Duodenal mucosa (tissue), 2 donors: ENCODE data around the gene BDH1.
"Not testable (repeated sequence)": the region's sequence is repeated elsewhere in the genome, so short reads cannot be mapped to it uniquely, and the experiment has no call there.

ENCODE experiments used
- H3K27ac ChIP-seq: one replicate; pipeline ENCODE4 v1.7.0; 2013; ENCODE audit warnings: low read depth, low read length
- H3K27me3 ChIP-seq, 2 donors: one replicate each; pipeline ENCODE4 v1.7.0; 2013; ENCODE audit warnings: low read length in 2 of 2, control low read depth in 1 of 2; ENCODE audit not compliant: insufficient read depth in 2 of 2, control insufficient read depth in 1 of 2
- H3K36me3 ChIP-seq, 2 donors: one replicate each; pipeline ENCODE4 v1.7.0; 2013; ENCODE audit warnings: low read length in 2 of 2, control low read depth in 1 of 2; ENCODE audit not compliant: insufficient read depth in 2 of 2, control insufficient read depth in 1 of 2
- H3K4me1 ChIP-seq, 2 donors: one replicate each; pipeline ENCODE4 v1.7.0; 2013; ENCODE audit warnings: low read length in 2 of 2, control low read depth in 1 of 2; ENCODE audit not compliant: insufficient read depth in 2 of 2, control insufficient read depth in 1 of 2
- H3K4me3 ChIP-seq, 2 donors: one replicate each; pipeline ENCODE4 v1.7.0; 2013; ENCODE audit warnings: low read length in 2 of 2, low read depth in 1 of 2
- H3K9ac ChIP-seq, 2 donors: one replicate each; pipeline ENCODE4 v1.7.0; 2013; ENCODE audit warnings: low read length in 2 of 2, low read depth in 1 of 2
- H3K9me3 ChIP-seq, 2 donors: one replicate each; pipeline ENCODE4 v1.7.0; 2013; ENCODE audit warnings: low read length in 2 of 2, control low read depth in 1 of 2; ENCODE audit not compliant: control insufficient read depth in 1 of 2

Gene BDH1

GRCh38 chr3:197567904-197568681, 12.3 kb upstream of the BDH1 start:
- H3K27me3 ChIP-seq = no peaks in the 10 kb centered on the region

GRCh38 chr3:197566155-197566554, 10.4 kb upstream of the BDH1 start:
- not testable (repeated sequence) for H3K9ac ChIP-seq, H3K9me3 ChIP-seq, H3K36me3 ChIP-seq, H3K27ac ChIP-seq, H3K4me1 ChIP-seq, H3K4me3 ChIP-seq, H3K27me3 ChIP-seq

More at GRCh38 chr3:197567904-197568681, 12.3 kb upstream of the BDH1 start:
- Histone ChIP-seq H3K9ac (no peak overlapping the region), H3K27ac (no peak overlapping the region), H3K9me3 (no peaks in the 10 kb centered on the region), H3K36me3 (no peaks in the 10 kb centered on the region), H3K4me3 (no peak overlapping the region), H3K4me1 (no peaks in the 10 kb centered on the region)

GRCh38 chr3:197564097-197564843, 8.5 kb upstream of the BDH1 start:
- Histone ChIP-seq H3K27me3 (no peaks in the 10 kb centered on the region), H3K4me3 (no peak overlapping the region), H3K4me1 (peaks cover 0 to 7% of the 10 kb centered on the region in 2 donors), H3K27ac (no peak overlapping the region), H3K36me3 (no peaks in the 10 kb centered on the region), H3K9me3 (no peaks in the 10 kb centered on the region), H3K9ac (no peak overlapping the region)

GRCh38 chr3:197562398-197563251, 6.9 kb upstream of the BDH1 start:
- Histone ChIP-seq H3K9me3 (no peaks in the 10 kb centered on the region), H3K9ac (no peak overlapping the region), H3K27me3 (no peaks in the 10 kb centered on the region), H3K27ac (no peak overlapping the region), H3K4me3 (no peak overlapping the region), H3K4me1 (peaks cover 7 to 18% of the 10 kb centered on the region in 2 donors), H3K36me3 (no peaks in the 10 kb centered on the region)

GRCh38 chr3:197561926-197562325, 6.2 kb upstream of the BDH1 start:
- no peak overlapping the region for H3K9ac ChIP-seq
- H3K4me3 ChIP-seq = no peak overlapping the region
- H3K27ac ChIP-seq = no peak overlapping the region
- no peaks in the 10 kb centered on the region for H3K9me3 ChIP-seq
- peaks cover 7 to 18% of the 10 kb centered on the region in 2 donors for H3K4me1 ChIP-seq
- H3K27me3 ChIP-seq = no peaks in the 10 kb centered on the region
- no peaks in the 10 kb centered on the region for H3K36me3 ChIP-seq

GRCh38 chr3:197559651-197560050, 3.9 kb upstream of the BDH1 start:
- Histone ChIP-seq H3K9ac (no peak overlapping the region), H3K27ac (no peak overlapping the region), H3K36me3 (no peaks in the 10 kb centered on the region), H3K4me3 (no peak overlapping the region), H3K4me1 (peaks cover 7 to 18% of the 10 kb centered on the region in 2 donors), H3K27me3 (no peaks in the 10 kb centered on the region), H3K9me3 (no peaks in the 10 kb centered on the region)

- Histone ChIP-seq H3K9me3 (no peaks in the 10 kb centered on the region), H3K4me3 (peak overlapping the region; percentile 85 to 86), H3K9ac (peak overlapping the region; percentile 79 to 92), H3K27me3 (no peaks in the 10 kb centered on the region), H3K36me3 (peaks cover 0 to 3% of the 10 kb centered on the region in 2 donors), H3K27ac (peak overlapping the region; percentile 91), H3K4me1 (peaks cover 17 to 24% of the 10 kb centered on the region in 2 donors)
Measured at GRCh38 chr3:197554562-197555280, 1.0 kb downstream of the BDH1 start.

GRCh38 chr3:197554196-197554561, 1.6 kb downstream of the BDH1 start:
- Histone ChIP-seq H3K27ac (peak overlapping the region; percentile 76), H3K4me1 (peaks cover 17 to 25% of the 10 kb centered on the region in 2 donors), H3K36me3 (peaks cover 0 to 3% of the 10 kb centered on the region in 2 donors), H3K9me3 (no peaks in the 10 kb centered on the region), H3K4me3 (peak overlapping the region; percentile 78 to 85), H3K9ac (peak overlapping the region; percentile 61 to 69), H3K27me3 (no peaks in the 10 kb centered on the region)

GRCh38 chr3:197552198-197552597, 3.6 kb downstream of the BDH1 start:
- Histone ChIP-seq H3K36me3 (peaks cover 0 to 3% of the 10 kb centered on the region in 2 donors), H3K4me1 (peaks cover 20 to 25% of the 10 kb centered on the region in 2 donors), H3K4me3 (no peak overlapping the region), H3K9ac (no peak overlapping the region), H3K9me3 (no peaks in the 10 kb centered on the region), H3K27me3 (no peaks in the 10 kb centered on the region), H3K27ac (no peak overlapping the region)
